GM12891 (cell line): Measurements from ENCODE around the gene CNTNAP3.
"Not testable (repeated sequence)": the region's sequence is repeated elsewhere in the genome, so short reads cannot be mapped to it uniquely, and the experiment has no call there.

ENCODE experiments used
- PAX5 ChIP-seq: IDR thresholded peaks from 2 replicates; pipeline ENCODE4 v1.6.1; 2011; ENCODE audit warnings: low read length, moderate library complexity, mild to moderate bottlenecking; ENCODE audit not compliant: insufficient read depth, severe bottlenecking
- POLR2A ChIP-seq: IDR thresholded peaks from 2 replicates; pipeline ENCODE4 v1.6.1; 2011; ENCODE audit warnings: low read depth, low read length, control low read depth
- POLR2AphosphoS5 ChIP-seq: IDR thresholded peaks from 2 replicates; pipeline ENCODE4 v1.6.1; 2011; ENCODE audit warnings: low read depth, low read length, control low read depth
- SPI1 ChIP-seq: IDR thresholded peaks from 2 replicates; pipeline ENCODE4 v1.6.1; 2011; ENCODE audit warnings: low read depth, low read length, control low read depth
- TAF1 ChIP-seq: IDR thresholded peaks from 2 replicates; pipeline ENCODE4 v1.6.1; 2011; ENCODE audit warnings: low read depth, low read length, control low read depth

DNA sequence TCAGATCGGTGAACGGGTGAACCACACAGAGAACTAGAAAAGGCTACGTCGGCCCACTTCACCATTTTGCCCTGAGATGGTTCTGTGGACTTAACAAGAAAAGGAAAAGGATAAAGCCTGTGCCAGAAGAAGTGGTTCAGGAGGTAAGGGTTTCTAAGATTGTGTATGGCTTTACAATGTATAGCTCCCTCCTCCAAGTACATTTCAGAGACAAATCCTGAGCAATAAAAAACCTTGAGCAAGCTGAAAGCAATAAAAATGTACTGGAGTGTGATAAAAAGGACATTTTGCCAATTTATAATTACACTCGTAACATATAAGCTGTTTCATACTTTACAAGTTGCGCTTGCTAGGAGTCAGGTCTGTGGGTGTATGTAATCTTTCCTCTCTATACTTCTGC is 81.3 kb downstream of the CNTNAP3 start:
- not testable (repeated sequence) for TF ChIP-seq SPI1, TAF1, POLR2A, POLR2AphosphoS5, PAX5
